ENCODE data around the gene OCRL.

OCRL gene

GRCh38 chrX:129540068-129540653, at the start of gene OCRL:
Gene OCRL, plus strand, starts transcription at chrX:129540259. Its CDS starts 181 bp downstream, at chrX:129540440.
- DNase-seq (ENCODE audit: low spot score), result peak; percentile 63

GRCh38 chrX:129490330-129490729, 49.7 kb upstream of the OCRL start:
- DNase-seq (ENCODE audit: low spot score), result no peak

- DNase-seq (ENCODE audit: low spot score), result no peak
Measured at GRCh38 chrX:129493643-129494042, 46.4 kb upstream of the OCRL start.

- DNase-seq (ENCODE audit: low spot score), result no peak
Measured at GRCh38 chrX:129494887-129495286, 45.2 kb upstream of the OCRL start.

- DNase-seq (ENCODE audit: low spot score), result no peak
Measured at GRCh38 chrX:129495900-129496299, 44.2 kb upstream of the OCRL start.

GRCh38 chrX:129496625-129497024, 43.4 kb upstream of the OCRL start:
- no peak for DNase-seq (ENCODE audit: low spot score)

GRCh38 chrX:129497146-129497843, 42.8 kb upstream of the OCRL start:
- no peak for DNase-seq (ENCODE audit: low spot score)

- DNase-seq (ENCODE audit: low spot score), result no peak
Measured at GRCh38 chrX:129510331-129510730, 29.7 kb upstream of the OCRL start.

- DNase-seq (ENCODE audit: low spot score), result no peak
Measured at GRCh38 chrX:129511689-129512088, 28.4 kb upstream of the OCRL start.

- DNase-seq (ENCODE audit: low spot score), result no peak
Measured at GRCh38 chrX:129512409-129512808, 27.6 kb upstream of the OCRL start.

- DNase-seq (ENCODE audit: low spot score), result no peak
Measured at GRCh38 chrX:129516402-129516801, 23.7 kb upstream of the OCRL start.

GRCh38 chrX:129520151-129520550, 19.9 kb upstream of the OCRL start:
- no peak for DNase-seq (ENCODE audit: low spot score)

GRCh38 chrX:129522184-129523078, 17.6 kb upstream of the OCRL start:
- DNase-seq (ENCODE audit: low spot score), result peak; percentile 2

GRCh38 chrX:129523079-129523911, 16.8 kb upstream of the OCRL start, which contains the start of gene SMARCA1:
Gene SMARCA1, minus strand, starts transcription at chrX:129523490. Its CDS starts 120 bp downstream, at chrX:129523370.
- DNase-seq (ENCODE audit: low spot score), result no peak

- no peak for DNase-seq (ENCODE audit: low spot score)
Measured at GRCh38 chrX:129524250-129524850, 15.7 kb upstream of the OCRL start.

- no peak for DNase-seq (ENCODE audit: low spot score)
Measured at GRCh38 chrX:129525162-129525561, 14.9 kb upstream of the OCRL start.

- no peak for DNase-seq (ENCODE audit: low spot score)
Measured at GRCh38 chrX:129525896-129526295, 14.2 kb upstream of the OCRL start.

- DNase-seq (ENCODE audit: low spot score), result no peak
Measured at GRCh38 chrX:129529685-129530281, 10.3 kb upstream of the OCRL start.

- DNase-seq (ENCODE audit: low spot score), result no peak
Measured at GRCh38 chrX:129530410-129530809, 9.6 kb upstream of the OCRL start.

- no peak for DNase-seq (ENCODE audit: low spot score)
Measured at GRCh38 chrX:129531132-129531531, 8.9 kb upstream of the OCRL start.

Measured in LoVo (cell line).